CD4-positive, alpha-beta T cell treated with Interleukin-17A for 1 hour (primary cell): ENCODE results near the gene ZNF529.

Experiments
- DNase-seq: peaks from one replicate; pipeline ENCODE4 v3.0.0-alpha.2; 2020

Gene ZNF529

DNA sequence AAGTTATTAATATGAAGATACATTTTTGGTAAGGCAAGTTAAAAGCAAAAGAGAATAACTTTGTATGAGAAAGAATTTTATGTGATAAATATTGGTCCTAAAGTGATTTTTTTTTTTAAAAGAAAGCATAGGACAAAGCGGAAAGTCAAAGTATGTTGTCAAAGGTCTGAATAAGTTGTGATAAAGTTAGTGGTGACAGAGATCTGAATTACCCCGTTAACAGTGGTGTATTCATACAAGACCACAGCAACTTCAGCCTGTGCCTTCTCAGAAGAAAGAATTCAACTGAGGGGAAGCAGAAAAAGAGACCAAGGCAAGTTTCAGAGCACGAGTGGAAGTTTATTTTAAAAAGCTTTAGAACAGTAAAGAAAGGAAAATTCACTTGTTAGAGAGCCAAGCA is 64.8 kb downstream of the ZNF529 start:
- DNase-seq: no peak

DNA sequence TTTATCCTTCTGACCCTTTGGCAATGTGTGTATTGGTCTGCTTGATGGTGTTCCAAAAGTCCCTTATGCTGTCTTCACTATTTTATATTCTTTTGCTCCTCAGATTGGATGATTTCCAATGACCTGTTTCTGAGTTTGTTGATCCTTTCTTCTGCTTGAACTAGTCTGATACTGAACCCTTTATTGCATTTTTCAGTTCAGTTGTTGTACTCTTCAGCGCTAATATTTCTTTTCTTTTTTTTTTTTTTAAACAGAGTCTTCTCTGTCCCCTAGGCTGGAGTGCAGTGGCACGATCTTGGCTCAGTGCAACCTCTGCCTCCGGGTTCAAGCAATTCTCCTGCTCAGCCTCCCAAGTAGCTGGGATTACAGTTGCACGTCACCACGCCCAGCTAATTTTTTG is 71.1 kb downstream of the ZNF529 start:
- DNase-seq: no peak

DNA sequence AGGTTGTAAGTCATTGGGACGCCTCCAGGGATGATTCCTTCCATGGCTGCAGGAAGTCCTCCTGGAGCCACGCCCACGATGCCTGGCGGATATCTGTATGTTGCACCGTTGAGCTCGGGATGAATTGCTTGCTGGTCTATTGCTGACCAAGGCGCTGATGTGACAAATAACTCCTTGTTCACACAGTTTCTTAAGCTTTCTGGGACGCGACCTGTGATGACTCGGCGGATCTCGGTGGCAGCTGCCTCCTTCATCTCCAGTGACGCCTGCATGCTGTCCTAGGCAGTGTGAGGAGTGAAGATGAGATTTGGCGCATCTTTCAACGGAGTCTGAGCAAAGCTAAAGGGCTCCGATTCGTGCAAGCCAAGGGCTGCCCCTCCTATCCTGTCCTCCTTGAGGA is 76.1 kb downstream of the ZNF529 start:
- no peak for DNase-seq
